GM21526 (cell line): ENCODE results near the gene DLGAP3.

ENCODE experiments used
- ATAC-seq: cut with Tn5 transposase; IDR thresholded peaks from one replicate; pipeline ENCODE4 v1.9.1; 2021; ENCODE audit warnings: moderate library complexity; ENCODE audit not compliant: unreplicated experiment, low FRiP score

Gene DLGAP3

GRCh38 chr1:34870395-34870794 is 59.1 kb downstream of the DLGAP3 start:
- no peak for ATAC-seq

DNA sequence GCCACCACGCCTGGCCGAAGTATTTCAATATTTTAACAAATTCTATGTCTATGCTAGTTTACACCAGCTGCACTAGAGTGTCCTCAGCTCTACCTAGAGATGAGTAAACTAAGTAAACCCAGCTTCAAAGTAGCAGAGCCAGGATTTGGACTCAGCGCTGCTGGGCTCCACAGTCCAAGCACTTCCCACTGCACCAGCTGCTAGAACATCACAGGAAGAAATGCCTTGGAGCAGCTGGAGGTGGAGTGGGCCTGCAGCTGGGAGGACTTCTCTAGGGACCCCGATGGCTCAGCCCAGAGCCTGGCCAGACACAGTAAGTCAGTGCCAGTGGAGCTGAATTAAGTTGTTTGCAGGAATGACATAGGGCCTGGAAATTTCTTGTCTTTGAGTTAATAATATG is 59.7 kb downstream of the DLGAP3 start:
- ATAC-seq, result no peak

- no peak for ATAC-seq
These were observed 61.0 kb downstream of the DLGAP3 start for GRCh38 chr1:34868230-34869049.

GRCh38 chr1:34867415-34867814 is 62.0 kb downstream of the DLGAP3 start:
- no peak for ATAC-seq

GRCh38 chr1:34866762-34867109 is 62.7 kb downstream of the DLGAP3 start:
- ATAC-seq, result no peak

DNA sequence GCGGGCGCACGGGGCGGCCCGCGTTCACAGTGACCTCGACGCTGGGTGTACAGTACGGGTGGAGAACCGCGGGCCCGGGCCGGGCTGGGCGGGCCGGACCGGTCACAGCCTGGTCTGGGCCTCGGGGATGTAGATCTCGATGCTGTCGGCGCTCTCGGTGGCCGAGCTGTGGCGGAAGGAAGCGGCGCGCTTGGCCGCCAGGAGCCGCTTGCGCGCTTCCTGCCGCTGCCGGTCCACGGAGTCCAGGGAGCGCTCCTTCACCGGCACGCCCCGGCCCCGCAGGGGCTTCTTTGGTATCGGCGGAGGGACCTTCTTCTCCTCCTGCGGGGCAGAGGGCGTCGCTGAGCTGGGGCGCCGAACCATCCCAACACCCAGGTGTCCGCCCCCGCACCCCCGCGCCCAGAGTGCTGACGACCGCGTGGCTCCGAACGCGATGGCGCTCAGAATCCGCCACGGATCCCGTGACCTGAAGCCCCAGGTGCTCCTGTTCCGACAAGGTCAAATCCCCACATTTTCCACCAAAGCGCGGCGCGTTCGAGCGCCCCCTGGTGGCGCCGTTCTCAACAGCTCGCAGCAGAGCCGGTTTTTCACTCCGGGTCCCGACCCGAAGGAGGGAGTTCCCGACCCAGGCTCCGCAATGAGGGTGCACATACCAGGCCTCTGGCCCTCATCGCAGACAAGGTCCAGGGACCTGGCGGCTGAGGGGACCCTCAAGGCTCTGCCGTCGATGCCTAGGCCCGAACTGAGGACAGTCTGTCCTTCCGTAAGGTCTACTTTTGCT is 63.3 kb downstream of the DLGAP3 start:
- ATAC-seq, result no peak

- ATAC-seq, result no peak
These were observed 63.9 kb downstream of the DLGAP3 start for GRCh38 chr1:34865573-34865972.

DNA sequence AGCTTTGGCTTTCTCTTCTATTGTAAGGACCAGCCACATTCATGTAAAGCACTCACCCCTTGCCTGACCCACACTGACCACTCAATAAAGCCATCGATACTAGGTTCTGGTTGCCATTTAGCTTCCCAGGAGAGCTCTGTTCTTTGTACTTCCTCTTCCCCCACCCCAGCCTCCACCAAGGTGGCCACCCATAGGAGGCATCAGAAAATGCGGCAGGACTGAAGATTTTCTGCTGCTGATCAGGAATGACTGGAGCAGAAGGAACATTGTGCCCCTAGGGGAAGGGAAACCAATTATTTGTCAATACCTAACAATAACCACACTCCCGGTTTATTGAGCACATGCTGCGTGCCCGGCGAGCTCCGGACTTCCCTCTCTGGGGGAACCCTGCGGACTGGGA is 64.7 kb downstream of the DLGAP3 start:
- ATAC-seq, result no peak

DNA sequence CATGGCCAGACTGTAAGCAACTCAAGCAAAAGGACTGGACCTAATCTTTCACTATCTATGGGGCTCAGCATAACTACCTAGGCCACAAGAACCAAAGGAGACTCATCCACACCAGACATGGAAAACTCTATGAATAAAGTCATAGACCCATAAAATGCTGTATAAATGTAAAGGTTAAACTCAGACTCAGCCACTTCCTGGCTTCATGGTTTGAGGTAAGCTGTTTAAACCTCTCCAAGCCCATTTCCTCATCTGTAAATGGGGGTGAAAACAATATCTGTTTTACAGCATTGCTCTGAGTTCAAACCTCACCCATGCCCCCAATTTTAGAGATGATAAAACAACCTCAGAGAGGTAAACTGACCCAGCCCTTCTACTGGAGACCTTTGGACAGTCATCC is 65.9 kb downstream of the DLGAP3 start:
- no peak for ATAC-seq

DNA sequence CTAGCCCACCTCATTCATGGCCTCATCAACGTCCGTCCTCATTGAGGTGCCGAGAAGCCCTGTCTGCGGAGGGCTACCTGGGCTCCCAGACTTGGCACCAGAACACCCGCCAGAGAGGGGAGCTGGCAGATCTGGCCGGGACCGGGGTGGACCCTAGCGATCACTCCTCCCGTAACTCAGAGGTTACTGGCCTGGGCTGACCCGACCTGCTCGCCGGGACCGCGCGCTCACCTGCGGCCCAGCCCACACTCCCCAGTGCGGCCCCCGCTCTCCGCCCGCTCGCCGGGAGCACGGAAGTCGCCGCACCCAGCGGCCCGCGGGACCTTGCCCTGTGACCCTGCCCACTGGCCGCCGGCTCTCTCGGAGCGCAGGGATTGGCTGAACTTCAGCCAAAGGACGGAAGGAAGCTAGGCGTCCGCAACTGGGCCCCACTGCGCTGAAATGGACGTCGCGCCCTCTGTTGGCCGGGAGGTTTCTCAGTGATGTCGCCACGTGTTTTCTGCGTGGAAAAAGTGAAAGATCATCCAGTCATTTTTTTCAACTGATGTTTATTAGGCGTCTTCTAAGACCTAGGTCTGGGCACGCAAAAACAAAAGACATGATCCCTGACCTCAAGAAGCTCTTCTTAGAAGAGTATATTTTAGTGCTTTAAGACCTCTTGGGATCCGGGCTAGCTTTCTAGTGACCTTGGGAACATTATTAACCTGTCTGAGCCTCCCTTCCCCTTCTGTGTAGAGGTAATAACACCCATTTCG is 69.8 kb downstream of the DLGAP3 start, which contains the start of gene SMIM12:
Gene SMIM12 (minus strand): TSS at position 304 of the 755 bp plus-strand sequence. CDS start 3,772 bp downstream, outside the sequence.
- peak; percentile 94 for ATAC-seq

GRCh38 chr1:34858901-34859445 is 70.5 kb downstream of the DLGAP3 start:
- ATAC-seq, result no peak

- no peak for ATAC-seq
These were observed 72.8 kb downstream of the DLGAP3 start for GRCh38 chr1:34856697-34857096.

DNA sequence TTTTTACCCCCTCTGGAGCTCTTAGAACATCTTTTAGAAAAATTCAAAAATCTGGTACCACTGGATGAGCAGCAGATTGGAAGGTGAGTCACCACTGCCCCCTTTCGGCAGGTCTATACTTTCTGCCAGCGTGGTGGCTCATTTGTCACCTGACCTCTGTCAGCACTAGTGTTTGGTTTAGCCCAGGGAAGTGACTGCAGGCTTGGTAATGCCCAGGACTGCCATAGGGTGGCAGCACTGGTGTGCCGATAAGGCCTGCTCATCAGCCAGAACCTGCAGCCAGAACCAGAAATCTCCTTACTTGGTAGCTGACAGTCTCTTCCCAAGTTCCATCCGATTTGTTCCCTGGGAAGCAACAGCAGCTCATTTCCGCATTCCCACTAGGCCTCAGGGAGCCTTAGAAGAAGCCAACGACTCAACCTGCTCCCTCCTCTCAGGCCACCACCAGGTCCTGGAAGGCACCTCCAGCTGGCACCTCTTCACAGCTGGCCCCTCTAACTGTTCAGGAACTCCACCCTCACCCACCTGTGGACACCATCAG is 76.7 kb downstream of the DLGAP3 start:
- peak; percentile 91 for ATAC-seq

- no peak for ATAC-seq
These were observed 77.9 kb downstream of the DLGAP3 start for GRCh38 chr1:34851431-34852105.

DNA sequence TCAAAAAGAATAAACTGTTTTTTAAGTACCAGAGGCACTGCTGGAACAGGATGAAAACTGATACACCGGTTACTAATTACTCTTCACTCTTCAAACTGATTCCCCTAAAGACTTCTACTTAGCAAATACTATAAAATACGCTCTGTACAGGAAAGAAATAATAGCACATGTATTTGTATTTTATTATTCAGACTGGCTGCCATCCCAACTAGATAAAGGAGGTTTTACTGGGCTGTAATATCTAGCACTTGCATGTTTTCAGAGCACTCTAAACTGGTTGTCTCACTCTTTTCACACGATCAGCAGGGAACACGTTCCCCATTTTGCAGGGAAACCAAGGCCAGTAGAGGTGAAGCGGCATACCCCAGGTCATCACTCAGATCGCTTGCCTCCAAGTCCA is 79.1 kb downstream of the DLGAP3 start:
- ATAC-seq, result no peak

DNA sequence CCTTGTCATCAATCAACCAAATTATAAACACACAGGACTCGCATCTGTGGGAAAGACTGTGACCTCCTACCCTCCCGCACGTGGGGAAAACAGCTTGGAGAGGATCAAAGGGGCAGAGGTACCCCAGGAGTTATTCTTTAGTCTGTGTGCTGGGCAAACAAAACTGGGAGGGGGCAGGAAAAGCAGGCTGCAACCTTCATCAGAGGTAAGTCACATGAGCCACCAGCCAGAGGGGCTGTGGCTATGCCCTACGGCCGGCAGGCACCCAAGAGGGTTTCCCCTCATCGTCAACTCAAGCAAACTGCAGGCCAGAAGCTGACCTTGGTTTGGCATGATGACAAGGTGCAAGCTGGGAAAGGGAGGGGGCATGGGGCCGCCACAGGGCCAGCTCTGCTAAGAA is 82.4 kb downstream of the DLGAP3 start:
- no peak for ATAC-seq

- no peak for ATAC-seq
These were observed 83.2 kb downstream of the DLGAP3 start for GRCh38 chr1:34846265-34846664.

- ATAC-seq, result no peak
These were observed 84.1 kb downstream of the DLGAP3 start for GRCh38 chr1:34845131-34845901.

DNA sequence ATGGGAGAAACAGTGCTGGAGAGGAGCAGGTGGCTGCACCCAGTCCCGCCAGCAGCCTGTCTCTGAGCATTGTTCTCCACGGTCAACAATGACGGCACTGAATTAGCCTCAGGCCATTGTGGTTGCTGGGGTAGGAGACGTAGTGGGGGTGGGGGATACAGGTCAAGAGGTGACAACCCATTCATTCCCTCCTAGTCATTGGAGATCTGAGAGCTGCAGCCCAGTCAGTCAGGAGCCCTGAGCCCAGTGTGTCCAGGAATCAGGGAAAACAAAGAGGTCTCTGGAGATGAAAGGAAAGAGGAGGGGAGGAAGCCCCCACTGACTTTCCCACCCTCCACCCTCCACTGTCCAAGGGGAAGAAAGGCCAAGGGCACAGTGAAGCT is 85.2 kb downstream of the DLGAP3 start:
- no peak for ATAC-seq
